Cardiac muscle cell (in vitro differentiated cells and primary cell): ENCODE results near the gene TBCEL. TPM values are rescaled to one million over a fixed set of nuclear protein-coding genes. Genes with fewer than 3 reads are reported as not detected.

ENCODE experiments used
- DNase-seq, 2 donors: peaks; one replicate each; pipeline versions ENCODE4 v3.0.0 to v3.0.0-alpha.2; 2010 to 2017; ENCODE audit warnings: low read depth in 1 of 2, low spot score in 1 of 2
- H3K27ac ChIP-seq: fragments of 200-600 bp; sonication (generic); 2 replicates; pipeline ENCODE4 v1.5.1; 2016
- H3K27me3 ChIP-seq: fragments of 200-600 bp; sonication (generic); 2 replicates; pipeline ENCODE4 v1.6.0; 2016; ENCODE audit warnings: control low read depth
- H3K36me3 ChIP-seq: fragments of 200-600 bp; sonication (generic); 2 replicates; pipeline ENCODE4 v1.5.1; 2016; ENCODE audit warnings: control low read depth
- H3K4me1 ChIP-seq: fragments of 200-600 bp; sonication (generic); 2 replicates; pipeline ENCODE4 v1.8.1; 2017; ENCODE audit warnings: low read depth, mild to moderate bottlenecking, mixed run types
- H3K4me3 ChIP-seq: fragments of 200-600 bp; sonication (generic); 2 replicates; pipeline ENCODE4 v1.5.1; 2016; ENCODE audit warnings: mild to moderate bottlenecking
- H3K9me3 ChIP-seq: fragments of 200-600 bp; sonication (generic); 2 replicates; pipeline ENCODE4 v1.5.1; 2017; ENCODE audit warnings: low read depth, mild to moderate bottlenecking, control low read depth
- CTCF ChIP-seq: IDR thresholded peaks from 2 replicates; pipeline ENCODE4 v1.5.1; 2012; ENCODE audit warnings: low read depth, mild to moderate bottlenecking, low read length
- polyA plus RNA-seq: library from polyadenylated mRNA; unstranded; fragments of >200 nt; fragmentation: Nextera tagmentation; extraction: Ambion mirVana; gene quantifications from 2 replicates; pipeline ENCODE4 v1.2.1, GENCODE V29; 2016
- total RNA-seq: library from RNA; depleted of rRNA; stranded (reverse); fragments of >200 nt; gene quantifications from 2 replicates; pipeline ENCODE4 v1.2.3, GENCODE V29; 2016

TBCEL gene
- total and polyA plus RNA-seq, 2 experiments from 2014 or later, result 21.8 to 26.3 TPM

- peak; percentile 19 for TF ChIP-seq CTCF
- Histone ChIP-seq H3K4me3 (peak overlapping the region; percentile 35), H3K27me3 (peaks cover 4% of the 10 kb centered on the region), H3K36me3 (no peaks in the 10 kb centered on the region), H3K9me3 (no peaks in the 10 kb centered on the region), H3K4me1 (no peaks in the 10 kb centered on the region), H3K27ac (no peak overlapping the region)
- peak; percentile 72 to 80 for DNase-seq
These were observed 38.0 kb upstream of the TBCEL start for GRCh38 chr11:120985718-120986569.

DNA sequence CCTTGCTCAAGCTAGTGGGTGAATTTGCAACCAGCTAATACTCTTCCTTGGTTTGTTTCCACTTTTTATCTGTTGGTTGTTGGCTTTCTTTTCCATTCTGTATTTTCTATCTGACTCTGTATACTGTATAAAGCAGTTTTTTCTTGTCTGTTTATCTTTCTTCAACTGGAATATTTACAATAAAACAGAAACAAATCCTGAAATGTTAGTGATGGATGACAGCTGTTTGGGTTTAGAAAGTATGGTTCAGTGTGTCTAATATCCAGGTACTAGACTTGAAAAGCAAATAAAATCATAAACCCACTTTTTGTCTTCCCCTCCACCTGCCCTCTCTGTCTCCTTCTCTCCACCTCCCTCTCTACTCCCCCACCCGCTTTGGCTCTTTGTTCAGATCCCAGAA is 35.3 kb upstream of the TBCEL start:
- H3K27ac ChIP-seq, result no peak overlapping the region
- no peaks in the 10 kb centered on the region for H3K36me3 ChIP-seq
- no peaks in the 10 kb centered on the region for H3K9me3 ChIP-seq
- no peaks in the 10 kb centered on the region for H3K4me1 ChIP-seq
- no peak for DNase-seq
- no peak for TF ChIP-seq CTCF
- H3K27me3 ChIP-seq, result peaks cover 4% of the 10 kb centered on the region
- H3K4me3 ChIP-seq, result no peak overlapping the region

DNA sequence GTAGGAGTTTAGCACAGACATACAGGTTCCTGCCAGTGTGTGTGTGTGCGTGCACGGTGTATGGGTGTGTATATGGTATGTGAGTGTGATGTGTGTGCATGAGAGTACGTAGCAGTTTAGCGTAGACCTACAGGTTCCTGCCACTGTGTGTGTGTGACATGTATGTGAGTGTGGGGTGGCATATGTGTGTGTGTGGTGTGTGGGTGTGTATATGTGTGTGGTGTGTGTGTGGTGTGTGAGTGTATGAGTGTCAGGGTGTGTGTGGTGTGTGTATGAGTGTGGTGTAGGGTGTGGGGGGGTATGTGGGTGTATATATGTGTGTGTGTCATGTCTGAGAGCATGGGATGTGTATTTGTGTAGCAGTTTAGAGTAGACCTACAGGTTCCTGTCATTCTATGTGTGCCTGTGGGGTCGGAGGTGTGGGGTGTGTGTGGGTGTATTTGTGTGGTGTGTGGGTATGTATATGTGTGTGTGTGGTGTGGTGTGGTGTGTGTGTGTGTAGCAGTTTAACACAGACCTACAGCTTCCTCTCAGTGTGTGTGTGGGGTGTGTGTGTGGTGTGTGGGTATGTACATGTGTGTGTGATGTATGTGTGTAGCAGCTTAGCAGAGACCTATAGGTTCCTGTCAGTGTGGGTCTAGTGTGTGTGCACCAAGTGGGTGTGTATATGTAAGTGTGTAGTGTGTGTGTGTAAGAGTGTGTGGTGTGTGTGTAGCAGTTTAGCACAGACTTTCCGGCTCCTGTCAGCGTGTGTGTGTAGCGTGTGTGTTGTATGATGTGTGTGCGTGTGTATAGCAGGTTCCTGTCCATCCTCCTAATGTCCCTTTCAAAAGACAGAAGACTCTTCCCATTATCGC is 31.8 kb upstream of the TBCEL start:
- Histone ChIP-seq H3K4me3 (no peak overlapping the region), H3K9me3 (no peaks in the 10 kb centered on the region), H3K4me1 (no peaks in the 10 kb centered on the region), H3K27me3 (no peaks in the 10 kb centered on the region), H3K36me3 (no peaks in the 10 kb centered on the region), H3K27ac (no peak overlapping the region)
- no peak for TF ChIP-seq CTCF
- DNase-seq, result no peak

- no peaks in the 10 kb centered on the region for H3K27me3 ChIP-seq
- no peaks in the 10 kb centered on the region for H3K4me1 ChIP-seq
- H3K4me3 ChIP-seq, result no peak overlapping the region
- no peak overlapping the region for H3K27ac ChIP-seq
- DNase-seq, result no peak
- TF ChIP-seq CTCF, result no peak
- H3K36me3 ChIP-seq, result no peaks in the 10 kb centered on the region
- H3K9me3 ChIP-seq, result no peaks in the 10 kb centered on the region
These were observed 29.6 kb upstream of the TBCEL start for GRCh38 chr11:120994091-120994859.

GRCh38 chr11:120995184-120995583 is 28.7 kb upstream of the TBCEL start:
- Histone ChIP-seq H3K9me3 (no peaks in the 10 kb centered on the region), H3K27ac (no peak overlapping the region), H3K36me3 (no peaks in the 10 kb centered on the region), H3K4me3 (no peak overlapping the region), H3K27me3 (no peaks in the 10 kb centered on the region), H3K4me1 (no peaks in the 10 kb centered on the region)
- no peak for TF ChIP-seq CTCF
- DNase-seq, result no peak
